Osteocyte (in vitro differentiated cells): Measurements from ENCODE around the gene TMEM164. TPM values are rescaled to one million over a fixed set of nuclear protein-coding genes. Genes with fewer than 3 reads are reported as not detected.

Source experiments
- DNase-seq: peaks from one replicate; pipeline ENCODE4 v3.0.0; 2021; ENCODE audit warnings: mixed read lengths; ENCODE audit not compliant: unreplicated experiment; ENCODE audit errors: extremely low spot score
- H3K27ac Mint-ChIP-seq: one replicate; pipeline ENCODE4 v1.8.0; 2021; ENCODE audit warnings: mild to moderate bottlenecking, mixed read lengths; ENCODE audit not compliant: unreplicated experiment
- H3K27me3 Mint-ChIP-seq: one replicate; pipeline ENCODE4 v1.8.0; 2021; ENCODE audit warnings: mixed read lengths; ENCODE audit not compliant: unreplicated experiment
- H3K36me3 Mint-ChIP-seq: one replicate; pipeline ENCODE4 v1.8.0; 2021; ENCODE audit warnings: mixed read lengths; ENCODE audit not compliant: unreplicated experiment
- H3K4me1 Mint-ChIP-seq: one replicate; pipeline ENCODE4 v1.8.0; 2021; ENCODE audit warnings: mixed read lengths; ENCODE audit not compliant: unreplicated experiment
- H3K4me3 Mint-ChIP-seq: one replicate; pipeline ENCODE4 v1.8.0; 2021; ENCODE audit warnings: mild to moderate bottlenecking, moderate library complexity, mixed read lengths; ENCODE audit not compliant: unreplicated experiment
- H3K9me3 Mint-ChIP-seq: one replicate; pipeline ENCODE4 v1.8.0; 2021; ENCODE audit warnings: mixed read lengths; ENCODE audit not compliant: unreplicated experiment
- total RNA-seq: library from RNA; stranded (reverse); gene quantifications from 2 replicates; pipeline ENCODE4 v1.2.1, GENCODE V29; 2021
- TF ChIP-seq, protein P1 (sequence below): fragments of 200-600 bp; sonication (generic); IDR thresholded peaks from 2 replicates; pipeline ENCODE4 v1.5.0; 2021; ENCODE audit warnings: antibody characterized with exemption, mild to moderate bottlenecking, moderate library complexity

Gene TMEM164
- total RNA-seq, 1 donor from 2014 or later = 12.9 TPM

DNA sequence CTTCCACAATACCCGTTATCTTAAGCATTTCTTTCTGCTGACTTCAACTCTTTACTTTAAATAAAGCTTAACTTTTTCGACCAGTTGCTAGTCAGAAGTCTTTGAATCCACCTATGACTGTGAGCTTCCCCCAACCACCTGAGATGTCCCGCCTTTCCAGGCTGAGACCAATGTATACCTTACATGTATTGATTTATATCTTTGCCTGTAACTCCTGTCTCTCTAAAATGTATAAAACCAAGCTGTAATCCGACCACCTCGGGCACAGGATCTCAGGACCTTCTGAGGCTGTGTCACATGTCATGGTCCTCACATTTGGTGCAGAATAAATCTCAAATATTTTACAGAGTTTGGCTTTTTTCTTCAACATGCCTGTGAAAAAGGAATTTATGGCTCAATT, 2.9 kb upstream of the TMEM164 start:
- Mint-ChIP-seq H3K36me3 (no peaks in the 10 kb centered on the region), H3K27ac (no peak overlapping the region)

DNA sequence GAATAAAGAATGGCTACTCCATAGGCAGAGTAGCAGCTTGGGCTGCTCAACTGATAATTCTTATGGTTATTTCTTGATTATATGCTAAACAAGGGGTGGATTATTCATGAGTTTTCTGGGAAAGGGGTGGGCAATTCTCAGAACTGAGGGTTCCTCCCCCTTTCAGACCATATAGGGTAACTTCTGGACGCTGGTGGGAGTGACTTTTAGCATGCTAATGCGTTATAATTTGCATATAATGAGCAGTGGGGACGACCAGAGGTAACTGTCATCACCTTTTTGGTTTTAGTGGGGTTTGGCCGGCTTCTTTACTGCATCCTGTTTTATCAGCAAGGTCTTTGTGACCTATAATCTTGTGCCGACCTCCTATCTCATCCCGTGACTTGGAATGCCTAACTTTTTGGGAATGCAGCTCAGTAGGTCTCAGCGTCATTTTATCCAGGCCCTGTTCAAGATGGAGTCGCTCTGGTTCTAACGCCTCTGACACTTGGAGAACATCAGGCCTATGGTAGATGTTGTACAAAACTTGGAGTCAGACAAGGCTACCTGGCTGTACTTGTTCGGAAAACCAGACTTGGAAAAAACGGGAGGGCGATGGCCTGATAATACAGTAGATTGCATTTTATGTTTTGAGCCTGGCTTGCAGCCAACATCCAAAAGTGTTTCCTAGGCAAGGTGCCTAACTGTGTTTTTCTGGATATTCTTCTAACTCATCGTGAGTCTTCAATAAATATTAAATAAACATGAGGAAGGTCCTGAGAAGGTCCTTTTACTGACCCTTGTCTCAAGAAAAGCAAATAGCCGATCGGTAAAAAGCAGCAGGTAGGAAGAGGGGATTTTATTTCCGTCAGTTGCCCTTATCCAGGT, 1.8 kb upstream of the TMEM164 start:
- Mint-ChIP-seq H3K27ac (no peak overlapping the region), H3K4me3 (peak overlapping the region; percentile 23), H3K36me3 (peaks cover 3% of the 10 kb centered on the region), H3K4me1 (peaks cover 17% of the 10 kb centered on the region), H3K27me3 (peaks cover 16% of the 10 kb centered on the region), H3K9me3 (no peaks in the 10 kb centered on the region)
- no peak for DNase-seq
- TF ChIP-seq, protein P1, sequence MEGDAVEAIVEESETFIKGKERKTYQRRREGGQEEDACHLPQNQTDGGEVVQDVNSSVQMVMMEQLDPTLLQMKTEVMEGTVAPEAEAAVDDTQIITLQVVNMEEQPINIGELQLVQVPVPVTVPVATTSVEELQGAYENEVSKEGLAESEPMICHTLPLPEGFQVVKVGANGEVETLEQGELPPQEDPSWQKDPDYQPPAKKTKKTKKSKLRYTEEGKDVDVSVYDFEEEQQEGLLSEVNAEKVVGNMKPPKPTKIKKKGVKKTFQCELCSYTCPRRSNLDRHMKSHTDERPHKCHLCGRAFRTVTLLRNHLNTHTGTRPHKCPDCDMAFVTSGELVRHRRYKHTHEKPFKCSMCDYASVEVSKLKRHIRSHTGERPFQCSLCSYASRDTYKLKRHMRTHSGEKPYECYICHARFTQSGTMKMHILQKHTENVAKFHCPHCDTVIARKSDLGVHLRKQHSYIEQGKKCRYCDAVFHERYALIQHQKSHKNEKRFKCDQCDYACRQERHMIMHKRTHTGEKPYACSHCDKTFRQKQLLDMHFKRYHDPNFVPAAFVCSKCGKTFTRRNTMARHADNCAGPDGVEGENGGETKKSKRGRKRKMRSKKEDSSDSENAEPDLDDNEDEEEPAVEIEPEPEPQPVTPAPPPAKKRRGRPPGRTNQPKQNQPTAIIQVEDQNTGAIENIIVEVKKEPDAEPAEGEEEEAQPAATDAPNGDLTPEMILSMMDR = no peak

More for the DNA sequence above, 2.9 kb upstream of the TMEM164 start:
- H3K27me3 Mint-ChIP-seq = peaks cover 18% of the 10 kb centered on the region
- H3K9me3 Mint-ChIP-seq = no peaks in the 10 kb centered on the region
- no peak overlapping the region for H3K4me3 Mint-ChIP-seq
- TF ChIP-seq, protein P1 = no peak
- DNase-seq = no peak
- H3K4me1 Mint-ChIP-seq = peaks cover 17% of the 10 kb centered on the region

DNA sequence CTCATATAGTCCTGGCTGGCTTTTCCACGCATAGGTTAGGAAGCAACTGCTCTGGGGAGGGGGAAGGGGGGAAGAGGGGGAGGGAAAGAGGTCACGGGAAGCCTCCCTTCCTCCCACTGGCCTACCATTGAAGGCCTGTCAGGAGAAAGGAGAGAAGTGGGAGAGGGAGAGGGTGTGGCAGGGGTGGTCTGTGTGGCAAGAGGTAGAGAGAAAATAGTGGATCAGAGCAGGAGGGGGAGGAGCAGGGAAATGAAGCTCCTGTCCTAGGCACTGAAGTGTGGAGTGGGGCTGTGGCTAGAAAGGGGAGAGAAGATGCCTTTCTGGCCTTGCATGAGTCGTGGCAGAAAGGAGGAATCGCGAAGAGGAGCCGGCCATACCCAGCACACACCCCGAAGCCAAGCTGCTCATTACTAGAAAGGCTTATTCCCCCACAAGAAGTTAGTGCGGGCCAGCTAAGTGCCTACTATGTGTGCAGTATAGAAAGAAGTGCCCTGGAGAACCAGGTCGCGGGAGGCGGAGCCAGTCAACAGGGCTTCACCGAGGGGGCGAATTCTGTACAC, 1.1 kb upstream of the TMEM164 start:
- peak overlapping the region; percentile 80 for H3K27ac Mint-ChIP-seq
- H3K27me3 Mint-ChIP-seq = peaks cover 9% of the 10 kb centered on the region
- TF ChIP-seq, protein P1 = no peak
- peaks cover 3% of the 10 kb centered on the region for H3K36me3 Mint-ChIP-seq
- DNase-seq = no peak
- H3K4me3 Mint-ChIP-seq = peak overlapping the region; percentile 88
- H3K4me1 Mint-ChIP-seq = peaks cover 21% of the 10 kb centered on the region
- H3K9me3 Mint-ChIP-seq = no peaks in the 10 kb centered on the region

DNA sequence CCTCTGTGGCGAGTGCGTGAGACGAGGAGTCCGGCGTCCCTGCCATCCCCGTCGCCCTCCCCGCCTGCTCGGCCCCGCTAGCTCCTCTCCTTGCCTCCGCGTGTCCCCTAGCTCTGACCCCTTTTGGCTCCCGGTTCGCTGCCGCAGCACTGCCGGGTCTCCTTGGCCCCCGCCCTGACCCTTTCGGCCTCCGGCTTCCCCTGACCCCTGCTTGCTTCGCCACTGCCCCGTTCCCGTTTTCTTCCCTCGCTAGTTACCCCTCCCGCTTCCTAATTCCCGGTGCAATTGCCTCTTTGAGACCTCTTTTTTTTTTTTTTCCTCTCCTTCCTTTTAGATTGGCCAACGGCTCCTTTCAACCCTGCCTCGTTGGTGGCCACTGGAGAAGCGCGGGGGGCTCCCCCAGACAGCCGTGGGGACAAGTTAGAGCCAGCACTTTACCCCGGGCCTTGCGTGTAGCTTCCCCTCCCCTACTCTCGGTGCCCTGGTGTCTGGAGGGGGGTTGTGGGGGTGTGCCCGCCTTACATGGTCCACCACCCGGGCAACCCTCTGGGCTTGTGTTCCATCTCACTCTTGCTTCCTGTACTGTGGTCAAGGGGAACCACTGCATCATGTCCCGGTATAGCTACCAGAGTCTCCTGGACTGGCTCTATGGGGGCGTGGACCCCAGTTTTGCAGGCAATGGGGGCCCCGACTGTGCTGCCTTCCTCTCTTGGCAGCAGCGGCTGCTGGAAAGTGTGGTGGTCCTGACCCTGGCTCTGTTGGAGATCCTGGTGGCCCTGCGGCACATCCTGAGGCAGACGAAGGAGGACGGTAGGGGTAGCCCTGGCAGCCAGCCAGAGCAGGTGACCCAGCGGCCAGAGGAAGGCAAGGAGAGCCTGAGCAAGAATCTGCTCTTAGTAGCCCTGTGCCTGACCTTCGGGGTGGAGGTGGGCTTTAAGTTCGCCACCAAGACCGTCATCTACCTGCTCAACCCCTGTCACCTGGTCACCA, 548 bp downstream of the TMEM164 start:
- TF ChIP-seq, protein P1 = no peak
- Mint-ChIP-seq H3K27ac (peak overlapping the region; percentile 78), H3K36me3 (peaks cover 6% of the 10 kb centered on the region), H3K27me3 (no peaks in the 10 kb centered on the region), H3K9me3 (no peaks in the 10 kb centered on the region), H3K4me3 (peak overlapping the region; percentile 92), H3K4me1 (peaks cover 21% of the 10 kb centered on the region)
- DNase-seq = no peak
